Fibroblast of villous mesenchyme (primary cell): ENCODE measurements around the gene GPX3. TPM values are rescaled to one million over a fixed set of nuclear protein-coding genes. Genes with fewer than 3 reads are reported as not detected.

ENCODE experiments used
- DNase-seq: peaks from one replicate; pipeline ENCODE4 v3.0.0-alpha.2; 2010; ENCODE audit warnings: low read depth
- H3K4me3 ChIP-seq: 2 replicates; pipeline ENCODE4 v1.5.1; 2011; ENCODE audit warnings: low read depth, mild to moderate bottlenecking, low read length
- CTCF ChIP-seq: IDR thresholded peaks from 2 replicates; pipeline ENCODE4 v1.5.1; 2012; ENCODE audit warnings: low read depth, mild to moderate bottlenecking, low read length; ENCODE audit not compliant: insufficient read depth
- total RNA-seq: library from RNA; depleted of rRNA; stranded (reverse); fragments of >200 nt; gene quantifications from 2 replicates; pipeline ENCODE4 v1.2.3, GENCODE V29; 2012

Gene GPX3
- total RNA-seq: 3.5 and 3.9 TPM in 2 replicates

- TF ChIP-seq CTCF: no peak
- DNase-seq: peak; percentile 67
- peak within 1 kb of the TSS; percentile 69 for H3K4me3 ChIP-seq
These were observed at the start of gene GPX3 for GRCh38 chr5:151020304-151021110. TSS of gene GPX3 (plus strand) at chr5:151020591. CDS start at chr5:151020655, 64 bp downstream.

- no peak for DNase-seq
- TF ChIP-seq CTCF: no peak
- no peak overlapping the region for H3K4me3 ChIP-seq
These were observed 41.8 kb upstream of the GPX3 start for GRCh38 chr5:150978590-150978989.

GRCh38 chr5:150987746-150988145, 32.6 kb upstream of the GPX3 start:
- H3K4me3 ChIP-seq: no peak overlapping the region
- TF ChIP-seq CTCF: no peak
- no peak for DNase-seq

GRCh38 chr5:150989695-150990094, 30.7 kb upstream of the GPX3 start:
- DNase-seq: no peak
- peak; percentile 24 for TF ChIP-seq CTCF
- no peak overlapping the region for H3K4me3 ChIP-seq

GRCh38 chr5:150992705-150993104, 27.7 kb upstream of the GPX3 start:
- no peak overlapping the region for H3K4me3 ChIP-seq
- DNase-seq: no peak
- no peak for TF ChIP-seq CTCF

- no peak overlapping the region for H3K4me3 ChIP-seq
These were observed 27.0 kb upstream of the GPX3 start for GRCh38 chr5:150993422-150993821.

More at GRCh38 chr5:150993422-150993821, 27.0 kb upstream of the GPX3 start:
- no peak for DNase-seq
- TF ChIP-seq CTCF: no peak
